ENCODE measurements around the gene LSMEM2. TPM values are rescaled to one million over a fixed set of nuclear protein-coding genes. Genes with fewer than 3 reads are reported as not detected.

LSMEM2 gene
- total and polyA plus RNA-seq, 2 of the 8 experiments (the other 6 are each of a cell fraction or from before 2014, with no cell fraction given), result 0.58 to 0.68 TPM

- no peak for TF ChIP-seq ATF3 (IDR thresholded peaks at IDR 0.05; ENCODE audit: insufficient read depth, low read depth, low read length)
- no peak for TF ChIP-seq USF2 (IDR thresholded peaks at IDR 0.05; ENCODE audit: low read length)
- TF ChIP-seq RNF2 (IDR thresholded peaks at IDR 0.05; ENCODE audit: borderline replicate concordance, low read depth, low read length, missing control alignments, poor library complexity, severe bottlenecking), result no peak
- TF ChIP-seq POLR2A (IDR thresholded peaks at IDR 0.05; ENCODE audit: control extremely low read depth in 1 of 2, low read depth in 2 of 2, low read length in 2 of 2), result no peak
- no peak for TF ChIP-seq JUND (IDR thresholded peaks at IDR 0.05; ENCODE audit: low read length)
- no peak for TF ChIP-seq KDM5A (IDR thresholded peaks at IDR 0.05; ENCODE audit: low read length)
- TF ChIP-seq SP4 (IDR thresholded peaks at IDR 0.05; ENCODE audit: low read length), result no peak
- TF ChIP-seq ZNF274 (IDR thresholded peaks at IDR 0.05; ENCODE audit: borderline replicate concordance, extremely low read depth, low read length), result no peak
Measured at GRCh38 chr3:50258029-50258680, 20.7 kb upstream of the LSMEM2 start (continued).
